ENCODE data around the gene CTTN.
A peak's percentile ranks its signal among the peaks of the same experiment; 100 is the strongest.

Gene CTTN

GRCh38 chr11:70410276-70411205 lies 12.2 kb downstream of the CTTN start:
- Mint-ChIP-seq H3K4me1 (ENCODE audit: low read depth) (peaks cover 5% of the 10 kb centered on the region), H3K4me3 (no peak overlapping the region), H3K9me3 (no peaks in the 10 kb centered on the region), H3K27ac (no peak overlapping the region), H3K27me3 (peaks cover 31% of the 10 kb centered on the region), H3K36me3 (ENCODE audit: low read depth) (peaks cover 55% of the 10 kb centered on the region)

GRCh38 chr11:70411713-70412452 lies 13.6 kb downstream of the CTTN start:
- no peak overlapping the region for H3K27ac Mint-ChIP-seq
- H3K4me1 Mint-ChIP-seq (ENCODE audit: low read depth): peaks cover 11% of the 10 kb centered on the region
- H3K27me3 Mint-ChIP-seq: peaks cover 38% of the 10 kb centered on the region
- H3K4me3 Mint-ChIP-seq: no peak overlapping the region
- H3K36me3 Mint-ChIP-seq (ENCODE audit: low read depth): peaks cover 68% of the 10 kb centered on the region
- no peaks in the 10 kb centered on the region for H3K9me3 Mint-ChIP-seq

DNA sequence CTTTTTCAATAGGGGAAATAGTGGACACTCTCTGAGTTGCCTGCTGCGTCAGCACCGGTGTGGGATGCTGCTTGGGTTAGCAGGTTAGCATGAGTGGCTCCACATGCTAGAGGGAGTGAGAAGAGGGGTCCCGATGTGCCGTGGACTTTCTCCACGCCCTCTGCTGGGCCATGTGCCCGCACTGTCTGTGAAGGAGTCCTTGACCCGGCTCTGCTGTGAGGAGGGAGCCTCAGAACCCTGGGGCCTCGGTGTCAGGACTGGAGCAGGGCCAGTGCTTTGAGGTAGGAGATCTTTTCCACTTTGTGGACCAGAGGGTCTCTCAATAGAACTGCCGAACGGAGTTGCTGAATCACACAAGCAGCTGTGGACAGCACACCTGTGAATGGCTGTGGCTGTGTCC lies 14.8 kb downstream of the CTTN start:
- no peak overlapping the region for H3K27ac Mint-ChIP-seq
- peaks cover 29% of the 10 kb centered on the region for H3K27me3 Mint-ChIP-seq
- H3K36me3 Mint-ChIP-seq (ENCODE audit: low read depth): peaks cover 64% of the 10 kb centered on the region
- H3K4me3 Mint-ChIP-seq: no peak overlapping the region
- no peaks in the 10 kb centered on the region for H3K9me3 Mint-ChIP-seq
- H3K4me1 Mint-ChIP-seq (ENCODE audit: low read depth): peaks cover 11% of the 10 kb centered on the region

GRCh38 chr11:70414341-70415100 lies 16.2 kb downstream of the CTTN start:
- H3K27ac Mint-ChIP-seq: no peak overlapping the region
- peaks cover 11% of the 10 kb centered on the region for H3K4me1 Mint-ChIP-seq (ENCODE audit: low read depth)
- no peak overlapping the region for H3K4me3 Mint-ChIP-seq
- peaks cover 59% of the 10 kb centered on the region for H3K36me3 Mint-ChIP-seq (ENCODE audit: low read depth)
- no peaks in the 10 kb centered on the region for H3K9me3 Mint-ChIP-seq
- H3K27me3 Mint-ChIP-seq: peaks cover 29% of the 10 kb centered on the region

DNA sequence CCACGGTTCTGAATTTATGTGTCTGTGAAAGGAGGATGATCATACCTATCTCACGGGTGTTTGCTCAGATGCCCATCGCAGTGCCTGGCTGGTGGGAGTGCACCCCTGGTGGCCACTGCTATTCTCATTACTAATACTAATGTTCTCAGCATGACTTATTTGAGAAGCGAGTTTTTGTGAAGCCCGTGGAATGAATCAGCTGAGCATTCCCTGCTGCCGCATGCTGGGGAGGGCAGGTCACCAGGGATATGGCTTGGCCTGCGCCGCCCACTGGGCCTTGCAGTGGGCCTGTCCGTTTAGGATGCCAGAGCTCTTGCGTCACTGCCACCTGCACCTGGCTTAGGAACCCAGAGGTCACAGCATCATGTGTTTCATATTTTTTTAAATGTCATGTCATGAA lies 16.9 kb downstream of the CTTN start:
- Mint-ChIP-seq H3K9me3 (no peaks in the 10 kb centered on the region), H3K27me3 (peaks cover 32% of the 10 kb centered on the region), H3K4me1 (ENCODE audit: low read depth) (peaks cover 11% of the 10 kb centered on the region), H3K4me3 (no peak overlapping the region), H3K27ac (peak overlapping the region; percentile 45), H3K36me3 (ENCODE audit: low read depth) (peaks cover 62% of the 10 kb centered on the region)

GRCh38 chr11:70415642-70416395 lies 17.5 kb downstream of the CTTN start:
- Mint-ChIP-seq H3K36me3 (ENCODE audit: low read depth) (peaks cover 58% of the 10 kb centered on the region), H3K27me3 (peaks cover 28% of the 10 kb centered on the region), H3K27ac (peak overlapping the region; percentile 52), H3K4me3 (no peak overlapping the region), H3K4me1 (ENCODE audit: low read depth) (peaks cover 11% of the 10 kb centered on the region), H3K9me3 (no peaks in the 10 kb centered on the region)

- H3K27me3 Mint-ChIP-seq: peaks cover 24% of the 10 kb centered on the region
- peaks cover 56% of the 10 kb centered on the region for H3K36me3 Mint-ChIP-seq (ENCODE audit: low read depth)
- H3K9me3 Mint-ChIP-seq: no peaks in the 10 kb centered on the region
- H3K27ac Mint-ChIP-seq: no peak overlapping the region
- H3K4me3 Mint-ChIP-seq: no peak overlapping the region
- H3K4me1 Mint-ChIP-seq (ENCODE audit: low read depth): peaks cover 11% of the 10 kb centered on the region
Observed at GRCh38 chr11:70416881-70417280, 18.6 kb downstream of the CTTN start.

GRCh38 chr11:70418130-70418529 lies 19.8 kb downstream of the CTTN start:
- Mint-ChIP-seq H3K4me1 (ENCODE audit: low read depth) (peaks cover 11% of the 10 kb centered on the region), H3K27ac (no peak overlapping the region), H3K4me3 (no peak overlapping the region), H3K27me3 (peaks cover 20% of the 10 kb centered on the region), H3K36me3 (ENCODE audit: low read depth) (peaks cover 47% of the 10 kb centered on the region), H3K9me3 (no peaks in the 10 kb centered on the region)

DNA sequence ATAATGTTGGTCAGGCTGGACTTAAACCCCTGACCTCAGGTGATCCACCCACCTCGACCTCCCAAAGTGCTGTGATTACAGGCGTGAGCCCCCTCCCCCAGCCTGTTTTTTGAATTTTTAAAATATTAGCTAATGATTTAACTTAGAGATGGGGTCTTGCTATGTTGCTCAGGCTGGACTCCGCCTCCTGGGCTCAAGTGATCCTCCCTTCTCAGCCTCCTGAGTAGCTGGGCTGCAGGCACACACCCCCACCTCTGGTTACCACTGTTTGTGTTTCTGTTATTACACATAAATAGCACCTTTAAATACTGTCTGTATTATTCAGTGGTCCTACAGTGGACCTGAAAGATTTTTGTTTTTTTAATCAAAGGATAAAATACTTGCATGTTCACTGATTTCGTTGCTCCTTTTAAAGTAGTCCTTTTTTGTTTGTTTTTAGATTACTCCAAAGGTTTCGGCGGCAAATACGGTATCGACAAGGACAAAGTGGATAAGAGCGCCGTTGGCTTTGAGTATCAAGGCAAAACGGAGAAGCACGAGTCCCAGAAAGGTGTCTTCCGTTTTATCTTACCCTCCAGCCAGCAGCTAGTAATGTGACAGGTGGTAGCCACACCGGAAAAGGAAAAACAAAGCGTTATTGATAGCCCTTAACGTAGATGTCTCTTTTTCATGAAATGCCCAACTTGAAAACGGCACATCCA lies 21.1 kb downstream of the CTTN start:
- H3K27me3 Mint-ChIP-seq: peaks cover 22% of the 10 kb centered on the region
- no peaks in the 10 kb centered on the region for H3K9me3 Mint-ChIP-seq

DNA sequence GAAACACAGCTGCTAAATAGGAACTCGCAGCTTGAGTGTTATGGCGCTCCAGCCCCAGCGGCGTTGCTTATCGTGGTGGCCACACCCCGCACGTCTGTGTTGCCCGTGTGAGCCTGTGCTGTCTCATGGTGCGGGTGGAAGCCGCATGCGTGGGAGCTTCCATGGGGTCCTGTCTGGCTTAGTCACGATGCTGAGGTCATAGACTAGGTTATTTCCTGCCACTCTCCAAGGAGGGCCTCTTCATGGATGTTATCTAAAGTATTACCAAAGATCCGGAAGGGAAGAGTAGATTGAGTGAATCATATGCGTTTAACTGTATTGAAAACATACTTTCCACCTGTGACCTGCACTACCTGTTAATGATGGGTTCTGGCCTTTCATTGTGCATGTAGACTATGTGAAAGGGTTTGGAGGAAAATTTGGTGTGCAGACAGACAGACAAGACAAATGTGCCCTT lies 21.7 kb downstream of the CTTN start:
- Mint-ChIP-seq H3K27me3 (peaks cover 21% of the 10 kb centered on the region), H3K36me3 (ENCODE audit: low read depth) (peaks cover 52% of the 10 kb centered on the region), H3K9me3 (no peaks in the 10 kb centered on the region), H3K4me1 (ENCODE audit: low read depth) (peaks cover 16% of the 10 kb centered on the region), H3K4me3 (no peak overlapping the region), H3K27ac (no peak overlapping the region)

More for the DNA sequence above, 21.1 kb downstream of the CTTN start:
- peaks cover 50% of the 10 kb centered on the region for H3K36me3 Mint-ChIP-seq (ENCODE audit: low read depth)
- H3K4me3 Mint-ChIP-seq: no peak overlapping the region
- H3K27ac Mint-ChIP-seq: no peak overlapping the region
- peaks cover 16% of the 10 kb centered on the region for H3K4me1 Mint-ChIP-seq (ENCODE audit: low read depth)

DNA sequence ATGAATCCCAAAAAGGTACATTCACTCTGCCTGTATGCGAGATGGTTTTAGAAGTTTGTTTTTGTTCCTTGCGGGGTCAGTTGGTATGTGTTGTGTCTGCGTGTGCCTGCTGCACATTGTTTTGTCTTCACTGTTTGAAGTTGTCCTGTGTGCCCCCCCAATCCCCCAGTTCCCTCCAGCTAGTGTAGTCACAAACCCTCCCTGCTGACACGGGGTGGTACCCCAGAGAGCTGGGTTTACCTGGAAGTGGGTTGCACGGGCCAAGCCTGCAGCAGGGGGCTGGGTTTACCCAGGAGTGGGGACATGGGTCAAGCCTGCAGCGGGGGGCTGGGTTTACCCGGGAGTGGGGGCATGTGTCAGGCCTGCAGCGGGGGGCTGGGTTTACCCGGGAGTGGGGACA lies 22.2 kb downstream of the CTTN start:
- H3K36me3 Mint-ChIP-seq (ENCODE audit: low read depth): peaks cover 50% of the 10 kb centered on the region
- H3K4me3 Mint-ChIP-seq: no peak overlapping the region
- H3K9me3 Mint-ChIP-seq: no peaks in the 10 kb centered on the region
- H3K4me1 Mint-ChIP-seq (ENCODE audit: low read depth): peaks cover 13% of the 10 kb centered on the region
- H3K27me3 Mint-ChIP-seq: peaks cover 17% of the 10 kb centered on the region
- H3K27ac Mint-ChIP-seq: no peak overlapping the region

- H3K27me3 Mint-ChIP-seq: peaks cover 17% of the 10 kb centered on the region
- no peak overlapping the region for H3K27ac Mint-ChIP-seq
- H3K9me3 Mint-ChIP-seq: no peaks in the 10 kb centered on the region
- H3K4me3 Mint-ChIP-seq: no peak overlapping the region
- peaks cover 50% of the 10 kb centered on the region for H3K36me3 Mint-ChIP-seq (ENCODE audit: low read depth)
- H3K4me1 Mint-ChIP-seq (ENCODE audit: low read depth): peaks cover 9% of the 10 kb centered on the region
Observed at GRCh38 chr11:70421123-70421522, 22.8 kb downstream of the CTTN start.

- Mint-ChIP-seq H3K4me3 (no peak overlapping the region), H3K36me3 (ENCODE audit: low read depth) (peaks cover 43% of the 10 kb centered on the region), H3K27ac (no peak overlapping the region), H3K27me3 (peaks cover 15% of the 10 kb centered on the region), H3K9me3 (no peaks in the 10 kb centered on the region), H3K4me1 (ENCODE audit: low read depth) (peaks cover 7% of the 10 kb centered on the region)
Observed at GRCh38 chr11:70422692-70423522, 24.6 kb downstream of the CTTN start.
